ENCODE data around the gene SNX32. TPM values are rescaled to one million over a fixed set of nuclear protein-coding genes. Genes with fewer than 3 reads are reported as not detected.

Gene SNX32
- total RNA-seq, 1 experiment from 2014 or later, result not detected

DNA sequence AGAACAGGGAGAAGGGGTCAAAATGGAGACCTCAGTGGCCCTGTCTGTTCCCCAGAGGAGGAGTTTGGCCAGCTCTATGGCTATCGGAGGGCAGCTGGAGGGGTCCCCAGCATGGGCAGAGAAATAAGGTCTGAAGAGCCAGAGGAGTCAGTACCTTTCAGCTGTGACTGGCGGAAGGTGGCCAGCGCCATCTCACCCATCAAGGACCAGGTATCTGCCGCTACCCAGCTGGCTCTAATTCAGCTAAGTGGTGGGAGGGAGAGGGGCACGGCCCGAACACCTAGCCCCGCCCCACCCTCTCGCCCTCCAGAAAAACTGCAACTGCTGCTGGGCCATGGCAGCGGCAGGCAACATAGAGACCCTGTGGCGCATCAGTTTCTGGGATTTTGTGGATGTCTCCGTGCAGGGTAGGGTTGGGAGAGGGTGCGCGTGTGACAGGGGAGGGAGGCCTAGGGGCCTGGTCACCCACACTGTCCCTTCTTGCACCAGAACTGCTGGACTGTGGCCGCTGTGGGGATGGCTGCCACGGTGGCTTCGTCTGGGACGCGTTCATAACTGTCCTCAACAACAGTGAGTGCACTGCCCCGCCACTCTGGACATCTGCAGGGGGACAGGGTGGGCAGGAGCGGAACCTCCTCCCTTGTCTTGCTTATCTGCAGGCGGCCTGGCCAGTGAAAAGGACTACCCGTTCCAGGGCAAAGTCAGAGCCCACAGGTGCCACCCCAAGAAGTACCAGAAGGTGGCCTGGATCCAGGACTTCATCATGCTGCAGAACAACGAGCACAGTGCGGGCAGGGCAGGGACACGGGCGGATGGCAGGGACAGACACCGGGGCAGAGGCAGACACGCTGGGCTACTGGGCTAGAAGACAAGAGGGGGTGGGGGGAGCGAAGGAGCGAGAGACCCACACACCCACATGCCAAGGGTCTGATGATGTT is 48.6 kb downstream of the SNX32 start:
- peaks cover 14 to 50% of the 10 kb centered on the region in 2 experiments for H3K36me3 ChIP-seq (ENCODE audit: control insufficient read depth in 1 of 2, insufficient read depth in 2 of 2, low read length in 2 of 2)
- no peak overlapping the region for H3K27ac ChIP-seq (ENCODE audit: low read depth, low read length)
- ChIA-PET POLR2A (interaction anchor here (1.0 to 1.4 kb wide), 3 partner anchors 8 to 23 kb away, joined by 3 to 6 read pairs (median 3); partner anchors contain the start of genes CCDC85B and MUS81), RAD21 (ENCODE audit: low non-redundant PET in 1 of 2, low total read pairs in 2 of 2, uncharacterized antibody in 2 of 2, unreplicated experiment in 2 of 2) (no interaction called here), CTCF (no interaction called here)
- peaks cover 7 to 21% of the 10 kb centered on the region in 2 experiments for H3K4me1 ChIP-seq (ENCODE audit: control insufficient read depth in 1 of 2, insufficient read depth in 2 of 2, low read length in 2 of 2)
- no peaks in the 10 kb centered on the region for H3K9me2 ChIP-seq (ENCODE audit: insufficient read depth)
- no peak for TF ChIP-seq EGR1 (IDR thresholded peaks at IDR 0.05; ENCODE audit: low read depth)
- TF ChIP-seq, protein P1, sequence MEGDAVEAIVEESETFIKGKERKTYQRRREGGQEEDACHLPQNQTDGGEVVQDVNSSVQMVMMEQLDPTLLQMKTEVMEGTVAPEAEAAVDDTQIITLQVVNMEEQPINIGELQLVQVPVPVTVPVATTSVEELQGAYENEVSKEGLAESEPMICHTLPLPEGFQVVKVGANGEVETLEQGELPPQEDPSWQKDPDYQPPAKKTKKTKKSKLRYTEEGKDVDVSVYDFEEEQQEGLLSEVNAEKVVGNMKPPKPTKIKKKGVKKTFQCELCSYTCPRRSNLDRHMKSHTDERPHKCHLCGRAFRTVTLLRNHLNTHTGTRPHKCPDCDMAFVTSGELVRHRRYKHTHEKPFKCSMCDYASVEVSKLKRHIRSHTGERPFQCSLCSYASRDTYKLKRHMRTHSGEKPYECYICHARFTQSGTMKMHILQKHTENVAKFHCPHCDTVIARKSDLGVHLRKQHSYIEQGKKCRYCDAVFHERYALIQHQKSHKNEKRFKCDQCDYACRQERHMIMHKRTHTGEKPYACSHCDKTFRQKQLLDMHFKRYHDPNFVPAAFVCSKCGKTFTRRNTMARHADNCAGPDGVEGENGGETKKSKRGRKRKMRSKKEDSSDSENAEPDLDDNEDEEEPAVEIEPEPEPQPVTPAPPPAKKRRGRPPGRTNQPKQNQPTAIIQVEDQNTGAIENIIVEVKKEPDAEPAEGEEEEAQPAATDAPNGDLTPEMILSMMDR (IDR thresholded peaks at IDR 0.05 in 2 of 3, conservative IDR thresholded peaks at IDR 0.05 in 1 of 3; ENCODE audit: borderline replicate concordance in 1 of 3, insufficient read depth in 1 of 3, low read depth in 2 of 3, low read length in 2 of 3), result no peak
- TF ChIP-seq ELF1 (IDR thresholded peaks at IDR 0.05; ENCODE audit: borderline replicate concordance, low read depth), result no peak
- TF ChIP-seq ZNF274 (IDR thresholded peaks at IDR 0.05; ENCODE audit: low read depth, low read length), result no peak
- no peak for TF ChIP-seq YY1 (IDR thresholded peaks at IDR 0.05; ENCODE audit: extremely low read depth, insufficient replicate concordance, low read depth, low read length)
- TF ChIP-seq POLR2AphosphoS5 (IDR thresholded peaks at IDR 0.05; ENCODE audit: low read depth, low read length), result no peak
- TF ChIP-seq FOSL1 (IDR thresholded peaks at IDR 0.05; ENCODE audit: low read depth), result no peak
- no peak for TF ChIP-seq SP1 (IDR thresholded peaks at IDR 0.05; ENCODE audit: low read depth)
- no peak for TF ChIP-seq SRF (IDR thresholded peaks at IDR 0.05; ENCODE audit: low read depth)
- TF ChIP-seq, protein P2, sequence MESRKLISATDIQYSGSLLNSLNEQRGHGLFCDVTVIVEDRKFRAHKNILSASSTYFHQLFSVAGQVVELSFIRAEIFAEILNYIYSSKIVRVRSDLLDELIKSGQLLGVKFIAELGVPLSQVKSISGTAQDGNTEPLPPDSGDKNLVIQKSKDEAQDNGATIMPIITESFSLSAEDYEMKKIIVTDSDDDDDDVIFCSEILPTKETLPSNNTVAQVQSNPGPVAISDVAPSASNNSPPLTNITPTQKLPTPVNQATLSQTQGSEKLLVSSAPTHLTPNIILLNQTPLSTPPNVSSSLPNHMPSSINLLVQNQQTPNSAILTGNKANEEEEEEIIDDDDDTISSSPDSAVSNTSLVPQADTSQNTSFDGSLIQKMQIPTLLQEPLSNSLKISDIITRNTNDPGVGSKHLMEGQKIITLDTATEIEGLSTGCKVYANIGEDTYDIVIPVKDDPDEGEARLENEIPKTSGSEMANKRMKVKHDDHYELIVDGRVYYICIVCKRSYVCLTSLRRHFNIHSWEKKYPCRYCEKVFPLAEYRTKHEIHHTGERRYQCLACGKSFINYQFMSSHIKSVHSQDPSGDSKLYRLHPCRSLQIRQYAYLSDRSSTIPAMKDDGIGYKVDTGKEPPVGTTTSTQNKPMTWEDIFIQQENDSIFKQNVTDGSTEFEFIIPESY (IDR thresholded peaks at IDR 0.05; ENCODE audit: extremely low read depth, insufficient replicate concordance, low read length), result no peak
- no peak for DNase-seq (ENCODE audit: low read depth, low spot score)
- intact Hi-C loops (cut with micrococcal nuclease), result no loop called here
- H3K4me3 ChIP-seq (replicated peaks in 1 of 2; ENCODE audit: low read depth in 1 of 2, low read length in 2 of 2), result no peak overlapping the region
- H2AFZ ChIP-seq (ENCODE audit: low read depth, low read length, poor library complexity, severe bottlenecking), result no peak overlapping the region
- no peak overlapping the region for H3K9ac ChIP-seq (ENCODE audit: low read length)
- no peak overlapping the region for H3K4me2 ChIP-seq (ENCODE audit: low read length)
- no peak for ATAC-seq
- no peaks in the 10 kb centered on the region for H3K27me3 ChIP-seq (ENCODE audit: insufficient read depth, low read length)
- BruUV-seq (replicated peaks), result no TSS peak
- no peaks in the 10 kb centered on the region for H4K20me1 ChIP-seq (ENCODE audit: insufficient read depth)
- H3K79me2 ChIP-seq (ENCODE audit: insufficient read depth, low read length), result peaks cover 32% of the 10 kb centered on the region
- no peaks in the 10 kb centered on the region for H3K9me3 ChIP-seq (ENCODE audit: control insufficient read depth in 1 of 2, insufficient read depth in 1 of 2, low read depth in 1 of 2, low read length in 2 of 2)

Measured in HCT116 (cell line).